ENCODE measurements around the gene PSMD12. TPM values are rescaled to one million over a fixed set of nuclear protein-coding genes. Genes with fewer than 3 reads are reported as not detected.
"Not testable (repeated sequence)": the region's sequence is repeated elsewhere in the genome, so short reads cannot be mapped to it uniquely, and the experiment has no call there.

Gene PSMD12
- total RNA-seq, 2 experiments from 2014 or later = 100 to 101 TPM

DNA sequence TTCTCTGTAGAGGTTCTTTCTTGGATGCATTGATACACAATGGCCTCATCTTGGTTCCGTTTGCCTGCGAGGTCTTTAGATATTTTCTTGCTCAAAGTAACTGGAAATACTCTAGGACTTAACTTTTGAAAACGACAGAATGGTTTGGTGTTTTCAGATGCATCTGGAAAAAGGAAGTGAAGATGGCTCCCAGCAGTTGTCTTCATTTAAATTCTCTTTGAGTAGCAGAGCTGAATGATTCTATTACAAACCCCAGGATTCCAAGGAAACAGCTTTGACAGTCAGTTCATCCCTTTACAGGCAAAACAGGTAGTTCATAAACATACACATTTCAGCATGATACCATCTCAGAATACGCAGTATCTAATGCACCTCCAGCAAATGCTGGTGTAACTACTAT is 54.8 kb downstream of the PSMD12 start:
- DNase-seq (no peak), ATAC-seq (no peak)
- Mint-ChIP-seq H3K9me3 (ENCODE audit: low read depth) (no peaks in the 10 kb centered on the region), H3K27ac (no peak overlapping the region), H3K4me1 (no peaks in the 10 kb centered on the region), H3K27me3 (no peaks in the 10 kb centered on the region), H3K4me3 (no peak overlapping the region), H3K36me3 (ENCODE audit: low read depth) (no peaks in the 10 kb centered on the region)
- intact Hi-C loops (cut with DNase I, micrococcal nuclease) = no loop called here
- ChIA-PET POLR2A (no interaction called here), CTCF (interaction anchor here (0.5 to 0.7 kb wide), 2 partner anchors 92 to 408 kb away, joined by 3 read pairs; no protein-coding TSS in a partner anchor)

- H3K4me1 Mint-ChIP-seq = no peaks in the 10 kb centered on the region
Observed at GRCh38 chr17:67310406-67310805, 56.0 kb downstream of the PSMD12 start.

GRCh38 chr17:67305446-67306235 is 60.7 kb downstream of the PSMD12 start:
- ATAC-seq; H3K27ac Mint-ChIP-seq; H3K36me3 Mint-ChIP-seq (ENCODE audit: low read depth); CTCF ChIA-PET; H3K4me1 Mint-ChIP-seq; H3K9me3 Mint-ChIP-seq (ENCODE audit: low read depth); POLR2A ChIA-PET; H3K27me3 Mint-ChIP-seq; intact Hi-C loops (cut with DNase I, micrococcal nuclease); DNase-seq; H3K4me3 Mint-ChIP-seq: not testable (repeated sequence)

More at GRCh38 chr17:67310406-67310805, 56.0 kb downstream of the PSMD12 start:
- DNase-seq (no peak), ATAC-seq (no peak)
- no peaks in the 10 kb centered on the region for H3K36me3 Mint-ChIP-seq (ENCODE audit: low read depth)
- H3K27me3 Mint-ChIP-seq = no peaks in the 10 kb centered on the region
- no peak overlapping the region for H3K4me3 Mint-ChIP-seq
- ChIA-PET CTCF (interaction anchor here (0.7 to 0.8 kb wide), 2 partner anchors 17 to 171 kb away, joined by 3 read pairs; no protein-coding TSS in a partner anchor), POLR2A (no interaction called here)
- intact Hi-C loops (cut with DNase I, micrococcal nuclease) = no loop called here
- H3K27ac Mint-ChIP-seq = no peak overlapping the region
- H3K9me3 Mint-ChIP-seq (ENCODE audit: low read depth) = no peaks in the 10 kb centered on the region

DNA sequence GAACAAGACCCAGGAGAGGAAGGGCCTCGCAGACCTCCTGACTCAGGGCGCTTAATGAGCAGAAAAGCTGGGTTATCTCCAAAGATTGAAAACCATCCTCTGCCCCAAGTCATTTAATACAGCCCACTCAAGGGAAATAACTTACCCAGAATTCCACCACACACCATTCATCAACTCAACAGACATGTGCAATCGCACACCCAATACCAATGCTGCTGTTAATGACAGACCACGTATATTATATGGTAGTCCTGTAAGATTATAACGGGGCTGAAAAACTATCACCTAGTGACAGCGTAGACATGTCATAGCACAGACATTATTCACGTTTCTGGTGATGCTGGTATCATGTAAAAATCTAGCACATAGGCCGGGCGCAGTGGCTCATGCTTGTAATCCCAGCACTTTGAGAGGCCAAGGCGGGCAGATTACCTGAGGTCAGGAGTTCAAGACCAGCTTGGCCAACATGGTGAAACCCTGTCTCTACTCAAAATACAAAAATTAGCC is 68.9 kb downstream of the PSMD12 start:
- ATAC-seq (no peak), DNase-seq (no peak)
- Mint-ChIP-seq H3K9me3 (ENCODE audit: low read depth) (no peaks in the 10 kb centered on the region), H3K4me3 (no peak overlapping the region), H3K27ac (no peak overlapping the region), H3K36me3 (ENCODE audit: low read depth) (no peaks in the 10 kb centered on the region), H3K27me3 (no peaks in the 10 kb centered on the region), H3K4me1 (no peaks in the 10 kb centered on the region)
- CTCF ChIA-PET = interaction anchor here (1.0 kb wide), 1 partner anchor 76 kb away, joined by 3 read pairs; no protein-coding TSS in a partner anchor
- POLR2A ChIA-PET = no interaction called here
- intact Hi-C loops (cut with DNase I, micrococcal nuclease) = loop anchor here in 1 of 2 experiments (10.0 kb wide), 1 partner anchor 583 kb away; no protein-coding TSS in a partner anchor

DNA sequence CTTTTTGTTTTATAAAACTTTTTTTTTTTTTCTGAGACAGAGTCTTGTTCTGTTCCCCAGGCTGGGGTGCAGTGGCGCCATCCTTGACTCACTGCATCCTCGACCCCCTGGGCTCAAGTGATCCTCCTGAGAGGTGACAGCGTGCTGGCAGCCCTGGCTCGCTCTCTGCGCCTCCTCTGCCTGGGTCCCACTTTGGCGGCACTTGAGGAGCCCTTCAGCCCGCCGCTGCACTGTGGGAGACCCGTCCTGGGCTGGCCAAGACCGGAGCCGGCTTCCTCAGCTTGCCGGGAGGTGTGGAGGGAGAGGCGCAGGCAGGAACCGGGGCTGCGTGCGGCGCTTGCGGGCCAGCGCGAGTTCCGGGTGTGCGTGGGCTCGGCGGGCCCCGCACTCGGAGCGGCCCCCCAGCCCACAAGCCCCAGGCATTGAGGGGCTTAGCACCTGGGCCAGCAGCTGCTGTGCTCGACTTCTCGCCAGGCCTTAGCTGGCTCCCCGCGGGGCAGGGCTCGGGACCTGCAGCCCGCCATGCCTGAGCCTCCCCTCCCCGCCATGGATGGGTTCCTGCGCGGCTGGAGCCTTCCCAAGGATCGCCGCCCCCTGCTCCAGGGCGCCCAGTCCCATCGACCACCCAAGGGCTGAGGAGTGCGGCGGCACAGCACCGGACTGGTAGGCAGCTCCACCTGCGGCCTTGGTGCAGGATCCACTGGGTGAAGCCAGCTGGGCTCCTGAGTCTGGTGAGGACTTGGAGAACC is 71.8 kb downstream of the PSMD12 start:
- H3K36me3 Mint-ChIP-seq (ENCODE audit: low read depth) = no peaks in the 10 kb centered on the region
- H3K4me3 Mint-ChIP-seq = no peak overlapping the region
- DNase-seq (no peak), ATAC-seq (no peak)
- H3K27ac Mint-ChIP-seq = no peak overlapping the region
- H3K27me3 Mint-ChIP-seq = no peaks in the 10 kb centered on the region
- ChIA-PET POLR2A (no interaction called here), CTCF (interaction anchor here (0.7 to 7.7 kb wide), 8 partner anchors 11 to 1012 kb away, joined by 3 to 38 read pairs (median 4); no protein-coding TSS in a partner anchor)
- no peaks in the 10 kb centered on the region for H3K9me3 Mint-ChIP-seq (ENCODE audit: low read depth)
- no peaks in the 10 kb centered on the region for H3K4me1 Mint-ChIP-seq
- intact Hi-C loops (cut with DNase I, micrococcal nuclease) = loop anchor here in 1 of 2 experiments (10.0 kb wide), 1 partner anchor 580 kb away; no protein-coding TSS in a partner anchor

GRCh38 chr17:67293251-67294203 is 72.8 kb downstream of the PSMD12 start:
- H3K4me1 Mint-ChIP-seq = no peaks in the 10 kb centered on the region
- DNase-seq (peak; percentile 84), ATAC-seq (peak; percentile 99)
- no peaks in the 10 kb centered on the region for H3K9me3 Mint-ChIP-seq (ENCODE audit: low read depth)
- no peaks in the 10 kb centered on the region for H3K36me3 Mint-ChIP-seq (ENCODE audit: low read depth)
- CTCF ChIA-PET = interaction anchor here (0.5 to 7.7 kb wide), 17 partner anchors 10 to 1011 kb away, joined by 3 to 38 read pairs (median 3); no protein-coding TSS in a partner anchor
- intact Hi-C loops (cut with DNase I, micrococcal nuclease) = loop anchor here (1.0 to 10.0 kb wide), 3 partner anchors 48 to 579 kb away; partner anchors contain the start of gene HELZ (in 1 of the 2)
- POLR2A ChIA-PET = no interaction called here
- H3K4me3 Mint-ChIP-seq = no peak overlapping the region
- H3K27me3 Mint-ChIP-seq = no peaks in the 10 kb centered on the region
- no peak overlapping the region for H3K27ac Mint-ChIP-seq

DNA sequence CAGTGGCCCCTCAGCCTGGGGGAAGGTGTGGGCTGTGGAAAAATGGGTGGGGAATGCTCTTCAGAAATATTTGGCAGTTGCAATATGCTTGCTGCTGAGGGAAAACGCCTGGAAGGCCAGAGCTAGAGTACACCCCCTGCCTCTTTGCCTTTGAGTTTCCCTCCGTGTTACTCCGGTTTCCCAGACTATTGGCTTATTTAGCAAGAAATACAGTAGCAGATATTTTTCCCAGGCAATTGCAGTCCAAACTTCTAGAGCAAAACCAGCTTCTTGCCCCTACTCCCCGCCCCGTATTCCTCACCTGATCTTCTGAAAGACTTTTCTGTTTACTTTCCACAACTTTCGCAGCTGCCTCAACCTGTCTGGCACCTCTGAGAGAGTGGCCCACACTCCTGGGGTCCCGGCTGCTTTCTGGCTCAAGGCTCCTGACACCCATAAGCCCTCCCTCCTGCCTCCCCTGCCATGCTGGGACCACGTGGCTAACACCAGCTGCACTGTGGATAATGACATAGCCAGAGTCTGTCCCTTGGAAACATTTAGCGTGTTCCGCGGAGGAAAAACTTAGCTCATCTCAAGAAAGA is 75.6 kb downstream of the PSMD12 start:
- no peaks in the 10 kb centered on the region for H3K36me3 Mint-ChIP-seq (ENCODE audit: low read depth)
- DNase-seq (no peak), ATAC-seq (no peak)
- H3K27me3 Mint-ChIP-seq = no peaks in the 10 kb centered on the region
- no peak overlapping the region for H3K4me3 Mint-ChIP-seq
- no peaks in the 10 kb centered on the region for H3K9me3 Mint-ChIP-seq (ENCODE audit: low read depth)
- H3K27ac Mint-ChIP-seq = no peak overlapping the region
- no peaks in the 10 kb centered on the region for H3K4me1 Mint-ChIP-seq
- POLR2A ChIA-PET = no interaction called here
- intact Hi-C loops (cut with DNase I, micrococcal nuclease) = loop anchor here in 1 of 2 experiments (10.0 kb wide), 1 partner anchor 576 kb away; no protein-coding TSS in a partner anchor
- CTCF ChIA-PET = interaction anchor here (0.6 to 7.7 kb wide), 5 partner anchors 70 to 651 kb away, joined by 3 to 38 read pairs (median 4); no protein-coding TSS in a partner anchor

DNA sequence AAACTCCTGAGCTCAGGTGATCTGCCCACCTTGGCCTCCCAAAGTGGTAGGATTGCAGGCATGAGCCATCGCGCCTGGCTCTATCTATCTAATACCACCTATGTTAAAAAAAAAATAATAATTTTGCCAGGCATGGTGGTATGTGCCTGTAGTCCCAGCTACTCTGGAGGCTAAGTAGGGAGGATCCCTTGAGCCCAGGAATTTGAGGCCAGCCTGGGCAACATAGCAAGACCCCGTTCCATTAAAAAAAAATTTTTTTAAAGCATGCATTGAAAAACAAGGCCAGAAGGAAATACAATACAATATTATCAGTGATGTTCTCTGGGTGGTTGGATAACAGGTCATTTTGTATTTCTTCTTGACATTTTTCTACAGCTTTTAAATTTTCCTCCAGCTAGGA is 76.1 kb downstream of the PSMD12 start:
- Mint-ChIP-seq H3K4me3 (no peak overlapping the region), H3K27ac (no peak overlapping the region), H3K27me3 (no peaks in the 10 kb centered on the region), H3K4me1 (no peaks in the 10 kb centered on the region), H3K36me3 (ENCODE audit: low read depth) (no peaks in the 10 kb centered on the region), H3K9me3 (ENCODE audit: low read depth) (no peaks in the 10 kb centered on the region)
- CTCF ChIA-PET = interaction anchor here (0.9 to 7.7 kb wide), 2 partner anchors 70 to 150 kb away, joined by 4 to 38 read pairs; no protein-coding TSS in a partner anchor
- POLR2A ChIA-PET = interaction anchor here (0.6 kb wide), 1 partner anchor 1004 kb away, joined by 5 read pairs; no protein-coding TSS in a partner anchor
- DNase-seq = no peak
- ATAC-seq = no peak
- intact Hi-C loops (cut with DNase I, micrococcal nuclease) = loop anchor here in 1 of 2 experiments (10.0 kb wide), 1 partner anchor 575 kb away; no protein-coding TSS in a partner anchor

- ATAC-seq (no peak), DNase-seq (no peak)
- CTCF ChIA-PET = interaction anchor here (0.6 to 7.7 kb wide), 3 partner anchors 17 to 296 kb away, joined by 3 to 38 read pairs (median 3); no protein-coding TSS in a partner anchor
- intact Hi-C loops (cut with DNase I, micrococcal nuclease) = no loop called here
- H3K4me3 Mint-ChIP-seq = no peak overlapping the region
- no peaks in the 10 kb centered on the region for H3K27me3 Mint-ChIP-seq
- no peaks in the 10 kb centered on the region for H3K36me3 Mint-ChIP-seq (ENCODE audit: low read depth)
- no peaks in the 10 kb centered on the region for H3K9me3 Mint-ChIP-seq (ENCODE audit: low read depth)
- POLR2A ChIA-PET = interaction anchor here (0.6 kb wide), 1 partner anchor 27 kb away, joined by 8 read pairs; no protein-coding TSS in a partner anchor
- H3K4me1 Mint-ChIP-seq = no peaks in the 10 kb centered on the region
- no peak overlapping the region for H3K27ac Mint-ChIP-seq
Observed at GRCh38 chr17:67289181-67289876, 77.0 kb downstream of the PSMD12 start.

Data from activated CD4-positive, alpha-beta T cell treated with anti-CD3 and anti-CD28 coated beads for 36 hours (primary cell).